IgD-negative memory B cell (primary cell): Measurements from ENCODE around the gene NKD1. TPM values are rescaled to one million over a fixed set of nuclear protein-coding genes. Genes with fewer than 3 reads are reported as not detected.

Experiments used
- H3K27ac Mint-ChIP-seq, 3 donors: one replicate each; pipeline ENCODE4 v1.8.0; 2020 to 2022; ENCODE audit warnings: mild to moderate bottlenecking in 3 of 3, mixed read lengths in 3 of 3, moderate library complexity in 1 of 3
- H3K27me3 Mint-ChIP-seq: one replicate; pipeline ENCODE4 v1.8.0; 2021; ENCODE audit warnings: mixed read lengths
- H3K36me3 Mint-ChIP-seq: one replicate; pipeline ENCODE4 v1.8.0; 2020; ENCODE audit warnings: mild to moderate bottlenecking, mixed read lengths
- H3K4me1 Mint-ChIP-seq, 3 donors: one replicate each; pipeline ENCODE4 v1.8.0; 2020 to 2022; ENCODE audit warnings: mixed read lengths in 3 of 3, mild to moderate bottlenecking in 1 of 3
- H3K4me3 Mint-ChIP-seq, 4 donors: one replicate each; pipeline ENCODE4 v1.8.0; 2020 to 2022; ENCODE audit warnings: mild to moderate bottlenecking in 4 of 4, mixed read lengths in 4 of 4, moderate library complexity in 3 of 4
- H3K9me3 Mint-ChIP-seq, 3 donors: one replicate each; pipeline ENCODE4 v1.8.0; 2020 to 2021; ENCODE audit warnings: mixed read lengths in 3 of 3, mild to moderate bottlenecking in 1 of 3
- polyA plus RNA-seq: library from polyadenylated mRNA; unstranded; fragments of 300-500 nt; fragmentation: Illumina TruSeq; gene quantifications from one replicate; pipeline ENCODE4 v1.2.3, GENCODE V29; 2021

The NKD1 gene
- polyA plus RNA-seq, 1 donor from 2014 or later, result not detected

GRCh38 chr16:50630394-50631020 lies 82.3 kb downstream of the NKD1 start:
- no peaks in the 10 kb centered on the region for H3K9me3 Mint-ChIP-seq
- H3K36me3 Mint-ChIP-seq, result no peaks in the 10 kb centered on the region
- no peak overlapping the region for H3K4me3 Mint-ChIP-seq
- peaks cover 8 to 14% (median 9%) of the 10 kb centered on the region in 3 donors for H3K4me1 Mint-ChIP-seq
- no peak overlapping the region for H3K27ac Mint-ChIP-seq
- peaks cover 2% of the 10 kb centered on the region for H3K27me3 Mint-ChIP-seq

- no peaks in the 10 kb centered on the region for H3K36me3 Mint-ChIP-seq
- peaks cover 2% of the 10 kb centered on the region for H3K27me3 Mint-ChIP-seq
- H3K4me3 Mint-ChIP-seq, result no peak overlapping the region
- no peak overlapping the region for H3K27ac Mint-ChIP-seq
- no peaks in the 10 kb centered on the region for H3K9me3 Mint-ChIP-seq
- H3K4me1 Mint-ChIP-seq, result peaks cover 8 to 14% (median 9%) of the 10 kb centered on the region in 3 donors
These were observed 83.2 kb downstream of the NKD1 start for GRCh38 chr16:50631249-50631984.

- Mint-ChIP-seq H3K9me3 (no peaks in the 10 kb centered on the region), H3K27ac (no peak overlapping the region), H3K4me3 (no peak overlapping the region), H3K27me3 (peaks cover 2% of the 10 kb centered on the region), H3K36me3 (no peaks in the 10 kb centered on the region), H3K4me1 (peaks cover 5 to 10% (median 8%) of the 10 kb centered on the region in 3 donors)
These were observed 83.9 kb downstream of the NKD1 start for GRCh38 chr16:50631985-50632576.

- Mint-ChIP-seq H3K9me3 (no peaks in the 10 kb centered on the region), H3K4me1 (peaks cover 0 to 3% (median 0%) of the 10 kb centered on the region in 3 donors), H3K4me3 (no peak overlapping the region), H3K27me3 (peaks cover 2% of the 10 kb centered on the region), H3K27ac (no peak overlapping the region), H3K36me3 (no peaks in the 10 kb centered on the region)
These were observed 85.0 kb downstream of the NKD1 start for GRCh38 chr16:50632927-50633800.

- no peaks in the 10 kb centered on the region for H3K9me3 Mint-ChIP-seq
- no peak overlapping the region for H3K27ac Mint-ChIP-seq
- peaks cover 2% of the 10 kb centered on the region for H3K27me3 Mint-ChIP-seq
- H3K36me3 Mint-ChIP-seq, result no peaks in the 10 kb centered on the region
- no peak overlapping the region for H3K4me3 Mint-ChIP-seq
- H3K4me1 Mint-ChIP-seq, result peaks cover 0 to 2% (median 0%) of the 10 kb centered on the region in 3 donors
These were observed 85.9 kb downstream of the NKD1 start for GRCh38 chr16:50634090-50634489.

- Mint-ChIP-seq H3K4me3 (peak overlapping the region in 1 of 4 donors; percentile 55), H3K27me3 (peaks cover 3% of the 10 kb centered on the region), H3K9me3 (no peaks in the 10 kb centered on the region), H3K36me3 (no peaks in the 10 kb centered on the region), H3K27ac (no peak overlapping the region), H3K4me1 (no peaks in the 10 kb centered on the region)
These were observed 86.8 kb downstream of the NKD1 start for GRCh38 chr16:50634947-50635346.

GRCh38 chr16:50635505-50636392 lies 87.6 kb downstream of the NKD1 start:
- Mint-ChIP-seq H3K4me1 (no peaks in the 10 kb centered on the region), H3K27me3 (peaks cover 3% of the 10 kb centered on the region), H3K36me3 (no peaks in the 10 kb centered on the region), H3K9me3 (no peaks in the 10 kb centered on the region), H3K4me3 (peak overlapping the region in 1 of 4 donors; percentile 76), H3K27ac (no peak overlapping the region)

GRCh38 chr16:50636753-50637374 lies 88.7 kb downstream of the NKD1 start:
- no peak overlapping the region for H3K4me3 Mint-ChIP-seq
- H3K4me1 Mint-ChIP-seq, result no peaks in the 10 kb centered on the region

GRCh38 chr16:50637716-50638602 lies 89.8 kb downstream of the NKD1 start:
- Mint-ChIP-seq H3K9me3 (no peaks in the 10 kb centered on the region), H3K4me3 (no peak overlapping the region), H3K27ac (no peak overlapping the region), H3K36me3 (no peaks in the 10 kb centered on the region), H3K27me3 (peaks cover 1% of the 10 kb centered on the region), H3K4me1 (no peaks in the 10 kb centered on the region)

More at GRCh38 chr16:50636753-50637374, 88.7 kb downstream of the NKD1 start:
- Mint-ChIP-seq H3K27me3 (peaks cover 3% of the 10 kb centered on the region), H3K9me3 (no peaks in the 10 kb centered on the region), H3K27ac (no peak overlapping the region), H3K36me3 (no peaks in the 10 kb centered on the region)

- H3K27ac Mint-ChIP-seq, result no peak overlapping the region
- no peaks in the 10 kb centered on the region for H3K4me1 Mint-ChIP-seq
- peaks cover 1% of the 10 kb centered on the region for H3K27me3 Mint-ChIP-seq
These were observed 90.8 kb downstream of the NKD1 start for GRCh38 chr16:50638816-50639670.

GRCh38 chr16:50640391-50640790 lies 92.2 kb downstream of the NKD1 start:
- Mint-ChIP-seq H3K4me3 (no peak overlapping the region), H3K36me3 (no peaks in the 10 kb centered on the region), H3K27ac (no peak overlapping the region)

More at GRCh38 chr16:50638816-50639670, 90.8 kb downstream of the NKD1 start:
- Mint-ChIP-seq H3K4me3 (no peak overlapping the region), H3K36me3 (no peaks in the 10 kb centered on the region), H3K9me3 (no peaks in the 10 kb centered on the region)

More at GRCh38 chr16:50640391-50640790, 92.2 kb downstream of the NKD1 start:
- H3K27me3 Mint-ChIP-seq, result peaks cover 1% of the 10 kb centered on the region
- H3K9me3 Mint-ChIP-seq, result no peaks in the 10 kb centered on the region
- no peaks in the 10 kb centered on the region for H3K4me1 Mint-ChIP-seq
